BLaER1 treated with 17β-estradiol and CSF1 and Interleukin-3, amounts not matched to agents 10 nM and 100 nM (cell line): ENCODE data around the gene APPBP2.
A peak's percentile ranks its signal among the peaks of the same experiment; 100 is the strongest.
"Not testable (repeated sequence)": the region's sequence is repeated elsewhere in the genome, so short reads cannot be mapped to it uniquely, and the experiment has no call there.

Experiments used
- H3K27ac ChIP-seq, 11 experiments: shearing (Covaris generic); formaldehyde crosslinking; 2 replicates each; pipeline ENCODE4 v1.8.1; 2022
- H3K27me3 ChIP-seq, 11 experiments: shearing (Covaris generic); formaldehyde crosslinking; 2 replicates each; pipeline ENCODE4 v1.8.1; 2022
- H3K36me3 ChIP-seq, 11 experiments: shearing (Covaris generic); formaldehyde crosslinking; 2 replicates each; pipeline ENCODE4 v1.8.1; 2022
- H3K4me1 ChIP-seq, 10 experiments: shearing (Covaris generic); formaldehyde crosslinking; 2 replicates each; pipeline ENCODE4 v1.8.1; 2022
- H3K4me2 ChIP-seq, 11 experiments: shearing (Covaris generic); formaldehyde crosslinking; 2 replicates each; pipeline ENCODE4 v1.8.1; 2022
- H3K4me3 ChIP-seq, 10 experiments: shearing (Covaris generic); formaldehyde crosslinking; 2 replicates each; pipeline ENCODE4 v1.8.1; 2022
- H3K9ac ChIP-seq, 11 experiments: shearing (Covaris generic); formaldehyde crosslinking; 2 replicates each; pipeline ENCODE4 v1.8.1; 2022
- H3K9me3 ChIP-seq, 11 experiments: shearing (Covaris generic); formaldehyde crosslinking; replicated peaks in 1 of 11; 2 replicates each; pipeline ENCODE4 v1.8.1; 2022
- H4K20me1 ChIP-seq, 11 experiments: shearing (Covaris generic); formaldehyde crosslinking; 2 replicates each; pipeline ENCODE4 v1.8.1; 2022
- Cebpa-rat ChIP-seq, 11 experiments: shearing (Covaris generic); IDR thresholded peaks; 2 replicates each; pipeline ENCODE4 v1.8.1; 2022

The APPBP2 gene

DNA sequence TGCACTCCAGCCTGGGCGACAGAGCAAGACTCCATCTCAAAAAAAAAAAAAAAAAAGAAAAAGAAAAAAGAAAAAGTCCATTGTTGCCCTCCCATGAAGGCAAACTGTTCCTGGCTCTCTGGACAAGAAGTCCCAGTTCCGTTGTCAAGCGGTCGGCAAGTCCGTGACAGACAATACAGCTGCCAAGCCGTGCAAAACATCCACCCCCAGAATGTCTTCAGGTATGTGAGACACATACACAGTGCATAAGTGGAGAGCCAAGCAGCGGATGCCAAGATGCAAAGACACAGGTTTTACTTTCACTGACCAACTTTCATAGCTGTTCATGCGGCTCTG, 33.6 kb upstream of the APPBP2 start:
- TF ChIP-seq Cebpa-rat (IDR thresholded peaks at IDR 0.05): no peak
- Histone ChIP-seq H3K4me3 (no peak overlapping the region), H3K27me3 (no peaks in the 10 kb centered on the region), H3K9me3 (peaks cover 23 to 41% (median 33%) of the 10 kb centered on the region in 11 experiments), H3K27ac (no peak overlapping the region), H3K4me2 (no peak overlapping the region), H4K20me1 (no peaks in the 10 kb centered on the region), H3K4me1 (no peaks in the 10 kb centered on the region), H3K36me3 (peaks cover 0 to 21% (median 11%) of the 10 kb centered on the region in 11 experiments; a peak in 11 of 22 replicates), H3K9ac (no peak overlapping the region)

GRCh38 chr17:60557805-60558204, 31.8 kb upstream of the APPBP2 start:
- no peaks in the 10 kb centered on the region for H3K27me3 ChIP-seq
- no peak overlapping the region for H3K4me2 ChIP-seq
- H3K9me3 ChIP-seq: peaks cover 34 to 53% (median 45%) of the 10 kb centered on the region in 11 experiments
- no peak for TF ChIP-seq Cebpa-rat (IDR thresholded peaks at IDR 0.05)
- peak overlapping the region in 3 of 10 experiments; percentile 3 to 39 (median 28); a peak in 4 of 20 replicates for H3K4me3 ChIP-seq
- H3K27ac ChIP-seq: no peak overlapping the region
- H3K9ac ChIP-seq: no peak overlapping the region
- H3K4me1 ChIP-seq: no peaks in the 10 kb centered on the region
- no peaks in the 10 kb centered on the region for H4K20me1 ChIP-seq
- peaks cover 0 to 30% (median 19%) of the 10 kb centered on the region in 11 experiments; a peak in 13 of 22 replicates for H3K36me3 ChIP-seq

DNA sequence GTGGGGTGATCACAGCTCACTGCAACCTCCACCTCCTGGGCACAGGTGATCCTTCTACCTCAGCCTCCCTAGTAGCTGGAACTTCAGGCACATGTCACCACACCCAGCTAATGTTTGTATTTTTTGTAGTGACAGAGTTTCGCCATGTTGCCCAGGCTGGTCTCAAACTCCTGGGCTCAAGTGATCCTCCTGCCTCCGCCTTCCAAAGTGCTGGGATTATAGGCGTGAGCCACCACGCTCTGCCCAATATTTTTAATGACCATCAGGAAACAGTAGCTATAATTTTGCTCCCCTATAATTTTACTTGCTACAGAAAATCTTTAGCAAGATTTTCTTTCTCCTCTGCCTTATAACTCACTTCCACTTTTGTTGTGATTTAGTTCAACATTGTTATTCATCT, 29.7 kb upstream of the APPBP2 start:
- H3K4me1 ChIP-seq: no peaks in the 10 kb centered on the region
- H3K27ac ChIP-seq: no peak overlapping the region
- no peaks in the 10 kb centered on the region for H4K20me1 ChIP-seq
- TF ChIP-seq Cebpa-rat (IDR thresholded peaks at IDR 0.05): no peak
- H3K9ac ChIP-seq: no peak overlapping the region
- H3K4me3 ChIP-seq: no peak overlapping the region
- H3K36me3 ChIP-seq: peaks cover 0 to 30% (median 19%) of the 10 kb centered on the region in 11 experiments; a peak in 13 of 22 replicates
- peaks cover 34 to 60% (median 46%) of the 10 kb centered on the region in 11 experiments for H3K9me3 ChIP-seq
- H3K27me3 ChIP-seq: no peaks in the 10 kb centered on the region
- H3K4me2 ChIP-seq: no peak overlapping the region

DNA sequence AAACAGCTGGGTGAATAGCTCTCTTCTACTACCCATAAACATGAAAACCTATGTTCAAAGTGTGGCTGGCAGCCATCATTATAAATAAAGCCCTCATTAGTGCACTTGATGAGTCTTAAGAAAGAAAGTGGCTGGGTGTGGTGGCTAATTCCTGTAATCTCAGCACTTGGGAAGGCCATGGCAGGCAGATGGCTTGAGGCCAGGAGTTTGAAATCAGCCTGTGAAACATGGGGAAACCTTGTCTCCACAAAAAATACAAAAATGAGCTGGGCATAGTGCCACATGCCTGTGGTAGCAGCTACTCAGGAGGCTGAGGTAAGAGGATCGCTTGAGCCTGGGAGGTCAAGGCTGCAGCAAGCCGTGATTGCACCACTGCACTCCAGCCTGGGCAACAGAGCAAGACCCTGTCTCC, 28.3 kb upstream of the APPBP2 start:
- no peaks in the 10 kb centered on the region for H4K20me1 ChIP-seq
- no peaks in the 10 kb centered on the region for H3K4me1 ChIP-seq
- H3K4me2 ChIP-seq: no peak overlapping the region
- H3K9ac ChIP-seq: no peak overlapping the region
- peaks cover 0 to 30% (median 19%) of the 10 kb centered on the region in 11 experiments; a peak in 13 of 22 replicates for H3K36me3 ChIP-seq
- no peak; a peak in 1 of 22 replicates for TF ChIP-seq Cebpa-rat (IDR thresholded peaks at IDR 0.05)
- peaks cover 47 to 72% (median 57%) of the 10 kb centered on the region in 11 experiments for H3K9me3 ChIP-seq
- no peak overlapping the region for H3K27ac ChIP-seq
- H3K4me3 ChIP-seq: no peak overlapping the region
- no peaks in the 10 kb centered on the region for H3K27me3 ChIP-seq

- H3K4me2 ChIP-seq, H3K27me3 ChIP-seq, H3K9ac ChIP-seq, H3K4me1 ChIP-seq, H4K20me1 ChIP-seq, H3K27ac ChIP-seq, H3K4me3 ChIP-seq: not testable (repeated sequence)
- H3K36me3 ChIP-seq: peaks cover 0 to 19% (median 9%) of the 10 kb centered on the region in 11 experiments; a peak in 10 of 22 replicates
- H3K9me3 ChIP-seq: peaks cover 28 to 52% (median 39%) of the 10 kb centered on the region in 11 experiments
Observed at GRCh38 chr17:60552255-60552654, 26.2 kb upstream of the APPBP2 start.

- H3K4me2 ChIP-seq: no peak overlapping the region
- no peak overlapping the region for H3K4me3 ChIP-seq
- H3K4me1 ChIP-seq: no peaks in the 10 kb centered on the region
- H3K36me3 ChIP-seq: peaks cover 0 to 11% (median 8%) of the 10 kb centered on the region in 11 experiments; a peak in 8 of 22 replicates
- no peak overlapping the region for H3K9ac ChIP-seq
- no peak for TF ChIP-seq Cebpa-rat (IDR thresholded peaks at IDR 0.05)
- peaks cover 19 to 34% (median 27%) of the 10 kb centered on the region in 11 experiments for H3K9me3 ChIP-seq
- no peak overlapping the region for H3K27ac ChIP-seq
- no peaks in the 10 kb centered on the region for H4K20me1 ChIP-seq
- no peaks in the 10 kb centered on the region for H3K27me3 ChIP-seq
Observed at GRCh38 chr17:60548990-60549389, 22.9 kb upstream of the APPBP2 start.

DNA sequence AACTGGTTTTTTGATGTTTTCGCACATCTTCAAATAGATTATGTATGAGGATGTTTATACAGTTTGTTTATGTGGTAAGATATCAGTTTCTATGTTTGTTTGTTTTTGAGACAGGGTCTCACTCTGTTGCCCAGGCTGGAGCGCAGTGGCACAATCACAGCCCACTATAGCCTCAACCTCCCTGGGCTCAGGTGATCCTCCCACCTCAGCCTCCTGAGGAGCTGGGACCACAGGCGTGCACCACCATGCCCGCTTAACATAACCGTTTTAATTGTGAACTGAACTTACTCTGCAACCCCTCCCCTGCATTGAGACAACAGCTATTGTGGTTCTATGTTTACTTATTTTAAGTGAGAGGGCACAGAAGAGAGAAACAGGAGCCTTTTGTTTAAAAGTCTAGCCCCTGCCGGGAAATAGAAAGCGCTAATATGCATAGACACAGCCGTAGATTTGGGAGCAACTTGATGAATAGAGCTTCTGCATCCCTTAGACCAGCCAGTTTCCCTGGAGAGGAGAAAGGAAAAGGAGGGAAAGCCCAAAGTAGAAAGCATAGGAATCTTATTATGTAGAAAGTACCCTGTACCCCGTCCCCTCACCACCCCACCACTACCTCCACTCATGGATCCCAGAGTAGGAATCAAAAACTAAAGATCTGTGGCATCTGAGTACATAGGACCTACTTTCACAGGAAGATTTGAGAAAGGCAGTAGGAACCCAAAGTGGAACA, 19.6 kb upstream of the APPBP2 start:
- TF ChIP-seq Cebpa-rat (IDR thresholded peaks at IDR 0.05): no peak
- Histone ChIP-seq H3K27ac (no peak overlapping the region), H3K4me1 (no peaks in the 10 kb centered on the region), H3K9ac (no peak overlapping the region), H4K20me1 (no peaks in the 10 kb centered on the region), H3K36me3 (no peaks in the 10 kb centered on the region; a peak in 1 of 22 replicates), H3K4me2 (no peak overlapping the region), H3K9me3 (peaks cover 7 to 15% (median 14%) of the 10 kb centered on the region in 11 experiments; a peak in 21 of 22 replicates), H3K4me3 (no peak overlapping the region), H3K27me3 (no peaks in the 10 kb centered on the region)

DNA sequence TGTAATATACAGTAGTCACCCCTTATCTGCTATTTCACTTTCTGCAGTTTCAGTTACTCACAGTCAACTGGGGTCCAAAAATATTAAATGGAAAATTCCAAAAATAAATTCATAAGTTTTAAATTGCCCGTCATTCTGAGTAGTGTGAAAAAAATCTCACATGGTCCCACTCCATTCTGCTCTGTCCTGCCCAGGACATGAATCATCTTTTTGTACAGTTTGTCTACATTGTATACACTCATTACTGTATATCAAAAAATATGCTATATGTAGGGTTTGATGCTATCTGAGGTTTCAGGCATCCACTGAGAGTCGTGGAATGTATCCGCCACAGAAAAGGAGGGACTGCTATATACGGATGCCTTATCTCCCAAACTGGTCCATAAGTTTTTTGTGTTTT, 16.0 kb upstream of the APPBP2 start:
- H3K4me1 ChIP-seq: no peaks in the 10 kb centered on the region
- no peaks in the 10 kb centered on the region for H3K27me3 ChIP-seq
- no peak overlapping the region for H3K27ac ChIP-seq
- no peak overlapping the region for H3K9ac ChIP-seq
- no peak overlapping the region for H3K4me3 ChIP-seq
- no peaks in the 10 kb centered on the region for H3K9me3 ChIP-seq
- H3K36me3 ChIP-seq: no peaks in the 10 kb centered on the region
- no peaks in the 10 kb centered on the region for H4K20me1 ChIP-seq
- TF ChIP-seq Cebpa-rat (IDR thresholded peaks at IDR 0.05): no peak
- no peak overlapping the region for H3K4me2 ChIP-seq

GRCh38 chr17:60540460-60540859, 14.4 kb upstream of the APPBP2 start:
- H3K9ac ChIP-seq: no peak overlapping the region
- no peak overlapping the region for H3K27ac ChIP-seq
- no peaks in the 10 kb centered on the region for H3K27me3 ChIP-seq
- no peaks in the 10 kb centered on the region; a peak in 1 of 22 replicates for H3K9me3 ChIP-seq
- H3K4me1 ChIP-seq: no peaks in the 10 kb centered on the region
- H3K36me3 ChIP-seq: no peaks in the 10 kb centered on the region; a peak in 1 of 22 replicates
- TF ChIP-seq Cebpa-rat (IDR thresholded peaks at IDR 0.05): no peak
- H4K20me1 ChIP-seq: no peaks in the 10 kb centered on the region
- H3K4me2 ChIP-seq: no peak overlapping the region
- no peak overlapping the region for H3K4me3 ChIP-seq

GRCh38 chr17:60539807-60540206, 13.8 kb upstream of the APPBP2 start:
- Histone ChIP-seq H3K9me3 (no peaks in the 10 kb centered on the region; a peak in 1 of 22 replicates), H3K4me1 (no peaks in the 10 kb centered on the region), H3K4me3 (no peak overlapping the region), H3K36me3 (no peaks in the 10 kb centered on the region; a peak in 1 of 22 replicates), H3K4me2 (no peak overlapping the region), H3K9ac (no peak overlapping the region), H3K27me3 (no peaks in the 10 kb centered on the region), H3K27ac (no peak overlapping the region), H4K20me1 (no peaks in the 10 kb centered on the region)
- no peak for TF ChIP-seq Cebpa-rat (IDR thresholded peaks at IDR 0.05)
